C4-2B (cell line): ENCODE results near the gene DAG1.
A peak's percentile ranks its signal among the peaks of the same experiment; 100 is the strongest.

ENCODE experiments used
- H3K27ac ChIP-seq: fragments of 450-650 bp; 2 replicates; pipeline ENCODE4 v1.5.1; 2017
- CTCF ChIP-seq: fragments of 450-650 bp; conservative IDR thresholded peaks from 2 replicates; pipeline ENCODE4 v1.5.1; 2017; ENCODE audit warnings: mild to moderate bottlenecking
- ZFX ChIP-seq: fragments of 450-650 bp; IDR thresholded peaks from 2 replicates; pipeline ENCODE4 v1.6.1; 2017

DAG1 gene

GRCh38 chr3:49563040-49563578 lies 93.0 kb downstream of the DAG1 start:
- no peak overlapping the region for H3K27ac ChIP-seq
- no peak; the same call in 1 of the 2 replicates for TF ChIP-seq CTCF
- TF ChIP-seq ZFX = no peak

GRCh38 chr3:49563766-49564165 lies 93.7 kb downstream of the DAG1 start:
- TF ChIP-seq CTCF (no peak), ZFX (no peak)
- no peak overlapping the region for H3K27ac ChIP-seq

- H3K27ac ChIP-seq = no peak overlapping the region
- no peak for TF ChIP-seq ZFX
- peak; percentile 29 for TF ChIP-seq CTCF
These were observed 96.2 kb downstream of the DAG1 start for GRCh38 chr3:49566312-49566711.

- H3K27ac ChIP-seq = no peak overlapping the region
- no peak for TF ChIP-seq CTCF
- TF ChIP-seq ZFX = no peak
These were observed 97.3 kb downstream of the DAG1 start for GRCh38 chr3:49567406-49567805.

GRCh38 chr3:49568965-49569364 lies 98.9 kb downstream of the DAG1 start:
- H3K27ac ChIP-seq = no peak overlapping the region
- TF ChIP-seq CTCF (no peak), ZFX (no peak)

- TF ChIP-seq ZFX (no peak), CTCF (no peak)
These were observed 100.1 kb downstream of the DAG1 start for GRCh38 chr3:49570028-49570654.

GRCh38 chr3:49582177-49582576 lies 112.1 kb downstream of the DAG1 start:
- no peak for TF ChIP-seq ZFX
- TF ChIP-seq CTCF = no peak
- H3K27ac ChIP-seq = no peak overlapping the region

More at GRCh38 chr3:49570028-49570654, 100.1 kb downstream of the DAG1 start:
- no peak overlapping the region for H3K27ac ChIP-seq
